Bone marrow (tissue), 2 donors: ENCODE data around the gene P3H1.
"Not testable (repeated sequence)": the region's sequence is repeated elsewhere in the genome, so short reads cannot be mapped to it uniquely, and the experiment has no call there.

ENCODE experiments used
- DNase-seq, 2 donors: peaks; one replicate each; lab custom pipeline; 2025; lab: John Stamatoyannopoulos, UW

The P3H1 gene

GRCh38 chr1:42730988-42731387, 35.8 kb downstream of the P3H1 start:
- DNase-seq = no peak

DNA sequence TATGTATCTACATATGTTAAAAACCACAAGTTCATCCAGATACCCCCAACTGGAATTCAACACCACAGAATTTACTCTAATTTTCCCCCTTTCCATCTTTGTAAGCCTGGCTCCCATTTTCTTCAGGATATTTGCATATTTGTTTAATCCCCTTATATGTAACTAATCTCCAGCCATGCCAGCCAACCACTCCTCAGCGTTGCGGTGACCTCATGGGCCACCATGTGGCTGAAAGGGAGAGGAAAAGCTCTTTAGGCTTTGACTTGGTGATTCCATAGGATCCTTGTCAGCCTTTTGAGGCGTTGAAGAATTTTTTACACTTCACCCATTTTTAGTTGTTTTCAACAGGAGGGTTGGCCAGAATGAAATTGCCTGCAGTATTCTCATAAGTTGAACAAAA, 36.8 kb downstream of the P3H1 start:
- DNase-seq = no peak

DNA sequence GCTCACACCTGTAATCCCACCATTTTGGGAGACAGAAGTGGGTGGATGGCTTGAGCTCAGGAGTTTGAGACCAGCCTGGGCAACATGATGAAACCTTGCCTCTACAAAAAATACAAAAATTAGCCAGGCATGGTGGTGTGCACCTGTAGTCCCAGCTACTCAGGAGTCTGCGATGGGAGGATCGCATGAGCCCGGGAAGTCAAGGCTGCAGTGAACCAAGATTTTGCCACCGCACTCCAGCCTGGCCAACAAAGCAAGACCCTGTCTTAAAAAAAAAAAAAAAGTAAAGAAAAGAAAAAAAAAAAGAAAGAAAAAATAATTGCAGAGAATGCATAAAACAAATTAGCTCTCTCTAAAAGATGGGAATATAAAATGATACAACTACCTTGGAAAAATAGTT, 41.0 kb downstream of the P3H1 start:
- not testable (repeated sequence) for DNase-seq

- no peak for DNase-seq
Observed at GRCh38 chr1:42723511-42723910, 43.3 kb downstream of the P3H1 start.

DNA sequence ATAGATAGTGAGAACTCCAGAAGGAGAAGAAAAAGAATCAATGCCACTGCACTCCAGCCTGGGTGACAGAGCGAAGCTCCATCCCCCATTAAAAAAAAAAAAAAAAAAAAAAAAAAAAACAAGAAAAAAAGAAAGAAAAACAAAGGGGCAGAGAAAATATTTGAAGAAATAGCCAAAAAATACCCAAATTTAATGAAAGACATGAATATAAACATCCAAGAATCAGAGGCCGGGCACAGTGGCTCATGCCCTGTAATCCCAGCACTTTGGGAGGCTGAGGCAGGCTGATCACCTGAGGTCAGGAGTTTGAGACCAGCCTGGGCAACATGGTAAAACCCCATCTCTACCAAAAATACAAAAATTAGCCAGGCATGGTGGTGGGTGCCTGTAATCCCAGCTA, 44.4 kb downstream of the P3H1 start:
- DNase-seq = not testable (repeated sequence)

DNA sequence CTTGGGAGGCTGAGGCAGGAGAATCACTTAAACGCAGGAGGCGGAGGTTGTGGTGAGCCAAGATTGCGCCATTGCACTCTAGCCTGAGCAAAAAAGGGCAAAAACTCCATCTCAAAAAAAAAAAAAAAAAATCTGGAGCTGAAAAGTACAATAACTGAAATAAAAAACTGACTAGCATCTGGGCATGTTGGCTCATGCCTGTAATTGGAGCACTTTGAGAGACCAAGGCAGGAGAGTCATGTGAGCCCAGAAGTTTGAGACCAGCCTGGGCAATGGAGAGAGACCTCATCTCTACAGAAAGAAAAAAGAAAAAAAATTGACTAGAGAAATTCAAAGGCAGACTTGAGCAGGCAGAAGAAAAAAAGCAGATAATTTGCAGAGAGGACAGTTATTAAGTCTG, 44.9 kb downstream of the P3H1 start:
- no peak for DNase-seq

- no peak for DNase-seq
Observed at GRCh38 chr1:42720868-42721267, 46.0 kb downstream of the P3H1 start.

DNA sequence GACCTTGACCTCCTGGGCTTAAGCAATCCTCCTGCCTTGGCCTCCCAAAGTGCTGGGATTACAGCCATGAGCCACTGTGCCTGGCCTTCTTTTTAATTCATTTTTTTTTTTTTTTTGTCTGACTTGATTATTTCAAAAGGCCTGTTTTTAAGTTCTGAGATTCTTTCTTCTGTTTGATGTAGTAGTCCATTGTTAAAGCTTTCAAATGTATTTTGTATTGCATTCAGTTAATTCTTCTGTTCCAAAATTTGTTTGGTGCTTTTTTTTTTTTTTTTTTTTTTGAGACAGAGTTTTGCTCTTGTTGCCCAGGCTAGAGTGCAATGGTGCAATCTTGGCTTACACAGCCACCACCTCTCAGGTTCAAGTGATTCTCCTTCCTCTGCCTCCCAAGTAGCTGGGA, 52.4 kb downstream of the P3H1 start:
- DNase-seq = not testable (repeated sequence)

DNA sequence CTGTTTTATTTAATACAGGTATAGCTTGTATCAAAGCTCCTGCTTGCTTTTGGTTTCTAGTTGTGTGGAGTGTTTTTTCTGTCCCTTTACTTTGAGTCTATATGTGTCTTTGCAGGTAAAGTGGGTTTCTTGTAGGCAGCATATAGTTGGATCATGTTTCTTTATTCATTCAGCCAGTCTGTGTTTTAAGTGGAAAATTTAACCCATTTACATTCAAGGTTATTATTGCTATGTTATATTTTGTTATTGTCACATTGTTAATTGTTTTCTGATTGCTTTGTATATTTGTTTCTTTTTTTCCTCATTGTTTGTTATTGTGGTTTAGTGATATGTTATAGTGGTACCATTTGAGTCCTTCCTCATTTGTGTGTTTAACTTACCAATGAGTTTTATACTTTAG, 53.5 kb downstream of the P3H1 start:
- no peak for DNase-seq

- DNase-seq = not testable (repeated sequence)
Observed at GRCh38 chr1:42712808-42713207, 54.0 kb downstream of the P3H1 start.

DNA sequence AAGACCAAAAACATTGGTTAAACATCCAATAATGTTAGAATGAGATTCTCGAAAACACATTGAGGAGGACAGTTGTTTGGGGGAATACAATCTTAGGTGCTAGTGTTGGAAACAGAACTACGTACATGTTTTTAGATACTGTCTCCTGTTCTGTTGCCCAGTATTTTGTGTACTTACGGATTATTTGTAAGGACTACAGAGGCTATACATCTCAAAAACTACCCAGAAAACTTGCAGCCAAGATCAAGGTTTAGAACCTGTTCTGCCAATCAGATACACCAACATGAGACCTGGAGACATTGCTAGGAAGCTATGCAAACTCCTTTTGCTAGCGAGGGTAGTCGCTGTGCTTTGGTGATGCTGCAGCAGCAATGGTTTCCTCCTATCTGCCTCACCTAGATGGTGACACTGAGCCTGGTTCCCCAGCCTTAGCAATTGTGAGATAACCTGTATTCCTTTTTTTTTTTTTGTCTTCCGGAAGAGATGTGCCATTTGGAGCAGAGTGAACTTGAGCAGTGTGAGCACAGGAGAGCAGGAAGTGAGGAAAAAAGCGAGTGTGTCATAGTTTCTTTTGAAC, 62.9 kb downstream of the P3H1 start:
- DNase-seq = no peak

GRCh38 chr1:42700006-42700405, 66.8 kb downstream of the P3H1 start:
- no peak for DNase-seq

- no peak for DNase-seq
Observed at GRCh38 chr1:42698081-42698813, 68.6 kb downstream of the P3H1 start.
